CMK (cell line): ENCODE data around the gene CCND3.

Source experiments
- DNase-seq: peaks from one replicate; pipeline ENCODE4 v3.0.0-alpha.2; 2010; ENCODE audit warnings: low read depth

The CCND3 gene

GRCh38 chr6:41921712-41921998 lies 20.0 kb downstream of the CCND3 start:
- DNase-seq = no peak

DNA sequence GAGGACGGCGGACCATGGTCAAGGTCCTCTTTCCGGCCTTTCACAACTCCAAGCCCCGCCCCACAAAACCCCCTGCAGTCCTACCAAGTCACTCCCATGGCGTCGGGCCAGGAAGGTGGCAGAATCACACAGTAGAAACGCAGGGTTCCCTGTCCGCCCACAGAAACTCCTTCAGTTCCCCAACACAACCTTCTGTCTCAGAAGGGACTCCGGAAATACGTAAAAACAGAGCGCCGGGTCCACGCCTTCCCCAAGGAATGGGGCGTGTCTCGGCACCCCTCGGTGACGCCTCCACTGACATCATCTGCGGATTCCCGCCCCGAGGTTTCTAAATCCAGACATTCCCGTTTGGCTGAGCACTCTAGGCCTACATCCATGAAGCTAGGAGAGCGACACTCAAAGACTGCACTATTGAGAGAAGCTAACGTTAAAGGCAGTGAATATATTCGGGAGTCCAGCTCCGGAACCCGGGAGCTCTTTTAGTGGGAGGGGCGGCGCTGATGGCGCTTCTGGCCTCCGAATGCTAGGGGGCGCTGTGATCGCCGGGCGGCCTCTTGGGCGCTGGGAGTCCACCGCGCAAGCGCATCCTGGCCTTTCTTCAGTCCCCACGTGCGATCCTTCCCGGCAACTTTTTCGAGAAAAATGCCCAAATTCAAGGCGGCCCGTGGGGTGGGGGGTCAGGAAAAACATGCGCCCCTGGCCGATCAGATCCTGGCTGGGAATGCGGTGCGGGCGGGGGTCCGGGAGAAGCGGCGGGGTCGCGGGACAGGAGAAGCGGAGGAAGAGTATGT lies 20.5 kb downstream of the CCND3 start, which contains the start of the genes BYSL and MED20:
BYSL (plus strand) TSS at position 579 of the 791 bp plus-strand sequence; CDS start at position 643, 64 bp downstream.
MED20 (minus strand) TSS at position 219 of the 791 bp plus-strand sequence; CDS start at position 98, 121 bp downstream.
- peak; percentile 97 for DNase-seq

GRCh38 chr6:41917528-41917927 lies 24.1 kb downstream of the CCND3 start:
- no peak for DNase-seq

GRCh38 chr6:41914869-41915530 lies 26.6 kb downstream of the CCND3 start:
- DNase-seq = no peak

DNA sequence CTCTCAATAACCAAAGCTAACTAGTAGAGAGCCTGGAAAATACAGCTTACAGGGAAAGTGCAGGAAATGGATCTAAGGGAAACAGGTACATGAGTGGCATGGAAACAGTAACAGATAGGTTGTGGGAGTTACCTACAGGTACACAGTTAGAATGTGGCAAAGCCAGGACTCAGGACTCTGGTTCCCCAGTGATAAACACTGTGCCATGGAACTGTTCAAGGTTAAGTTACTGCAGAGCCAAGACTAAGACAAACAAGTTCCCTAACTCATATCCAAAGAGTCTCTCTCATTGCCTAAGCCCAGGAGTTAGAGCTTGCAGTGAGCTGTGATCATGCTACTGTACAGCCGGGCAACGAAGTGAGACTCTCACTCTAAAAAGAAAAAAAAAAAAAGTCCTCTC lies 27.3 kb downstream of the CCND3 start:
- DNase-seq = no peak

DNA sequence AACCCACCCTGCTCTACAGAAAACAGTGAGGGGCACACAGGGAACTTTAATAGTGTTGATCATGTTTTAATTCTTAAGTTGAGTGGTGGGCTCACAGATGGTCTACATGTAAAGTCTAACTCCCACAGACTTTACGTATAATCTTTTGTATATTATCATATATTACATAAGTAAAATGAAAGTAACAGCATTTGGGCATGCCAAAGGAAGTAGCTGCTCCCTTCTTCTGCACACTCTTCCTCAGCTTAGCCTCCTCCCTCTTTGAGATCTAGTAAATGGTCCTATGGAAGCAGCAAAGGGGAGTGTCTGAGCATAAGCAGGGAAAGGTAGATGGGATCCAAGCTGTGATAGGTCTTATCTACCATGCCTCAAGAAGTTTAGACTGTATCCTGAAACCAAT lies 31.9 kb downstream of the CCND3 start:
- DNase-seq = no peak

- no peak for DNase-seq
Measured at GRCh38 chr6:41901882-41902519, 39.6 kb downstream of the CCND3 start.

- DNase-seq = no peak
Measured at GRCh38 chr6:41900861-41901260, 40.7 kb downstream of the CCND3 start.

GRCh38 chr6:41896281-41896680 lies 45.3 kb downstream of the CCND3 start:
- DNase-seq = no peak

GRCh38 chr6:41895300-41896233 lies 46.0 kb downstream of the CCND3 start, which contains the start of gene USP49:
Gene USP49, minus strand, starts transcription at chr6:41895375. Its CDS starts 88,392 bp downstream, at chr6:41806983.
- DNase-seq = peak; percentile 76

DNA sequence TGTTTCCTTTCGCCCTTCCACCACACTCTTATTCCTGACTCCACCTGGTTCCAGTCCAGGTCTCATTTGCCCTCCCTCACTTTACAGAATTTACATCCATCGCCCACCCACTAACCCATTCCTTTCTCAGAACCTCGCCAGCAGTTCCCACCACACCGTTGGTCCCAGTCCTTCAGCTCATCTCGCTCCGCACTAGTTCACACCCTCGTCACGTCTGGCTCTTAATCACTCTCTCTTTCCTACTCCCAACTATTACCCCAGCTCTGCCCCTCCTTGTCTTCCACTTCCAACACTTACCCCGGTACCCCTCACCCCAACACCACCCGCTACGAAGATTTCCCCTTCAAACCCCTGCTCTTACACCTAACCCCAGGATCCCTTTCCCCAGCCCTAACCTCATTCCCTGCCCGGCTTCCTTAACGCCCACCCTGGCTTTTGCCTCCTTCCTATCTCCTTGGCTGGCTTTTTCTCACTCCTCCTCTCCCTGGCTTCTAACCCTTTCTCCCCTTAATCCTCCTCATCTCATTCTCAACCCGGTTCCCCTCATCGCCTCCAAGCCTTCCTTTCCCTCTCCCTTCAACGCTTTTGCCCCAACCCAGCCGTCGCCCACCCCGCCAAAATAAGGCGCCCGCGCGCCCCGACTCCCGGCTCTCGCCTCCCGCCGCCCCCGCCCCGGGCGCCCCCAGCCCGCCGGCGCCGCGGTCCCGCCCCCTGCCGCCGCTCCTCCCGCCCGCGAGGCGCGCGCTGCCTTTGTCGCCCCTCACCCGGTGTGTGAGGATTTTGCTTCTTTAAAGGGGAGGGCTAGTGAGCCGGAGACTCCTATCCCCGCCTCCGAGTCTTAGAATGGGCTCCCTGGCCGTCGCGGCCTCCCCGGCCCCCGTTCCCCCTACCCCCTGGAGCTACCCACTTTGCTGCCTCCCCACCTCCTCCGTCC lies 47.0 kb downstream of the CCND3 start:
- no peak for DNase-seq

- DNase-seq = no peak
Measured at GRCh38 chr6:41892921-41893564, 48.6 kb downstream of the CCND3 start.

- no peak for DNase-seq
Measured at GRCh38 chr6:41887331-41887751, 54.3 kb downstream of the CCND3 start.

GRCh38 chr6:41885930-41886329 lies 55.7 kb downstream of the CCND3 start:
- no peak for DNase-seq

DNA sequence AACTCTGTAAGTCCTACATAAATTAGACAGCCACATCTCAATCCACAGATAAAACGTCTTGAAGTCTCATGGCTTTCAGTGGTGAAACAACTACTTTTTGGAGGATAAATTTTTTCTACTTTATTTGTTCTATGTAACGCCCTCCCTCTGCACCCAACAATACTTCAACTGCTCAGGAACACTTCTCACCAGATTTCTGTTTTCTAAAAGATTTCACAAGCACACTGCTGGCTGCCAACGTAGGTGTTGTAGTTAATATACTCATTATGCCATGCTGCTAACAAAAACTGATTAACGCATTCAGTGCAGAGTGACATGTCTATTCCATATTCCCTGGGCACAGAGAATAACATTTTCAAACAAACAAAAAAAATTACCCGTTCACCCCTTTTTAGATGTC lies 56.7 kb downstream of the CCND3 start:
- DNase-seq = no peak
